GM12878 (cell line): ENCODE results near the gene GLI1. TPM values are rescaled to one million over a fixed set of nuclear protein-coding genes. Genes with fewer than 3 reads are reported as not detected.

Experiments used
- ATAC-seq: fragments of 200-7000 bp; cut with Tn5 transposase; 3 replicates; pipeline ENCODE4 v1.9.1; 2020; ENCODE audit warnings: mild to moderate bottlenecking, moderate library complexity
- BruUV-seq: library from RNA; stranded (reverse); fragments of 400-500 nt; replicated peaks from 2 replicates; lab custom pipeline; 2021; lab: Mats Ljungman, UMichigan
- CTCF ChIA-PET: fragments of 300-600 bp; sonication (Branson Sonifier 250); formaldehyde crosslinking; extraction: SDS; loops from one replicate; lab custom pipeline; 2021; ENCODE audit warnings: inconsistent platforms; lab: Yijun Ruan, JAX
- POLR2A ChIA-PET: fragments of 350-600 bp; formaldehyde crosslinking; extraction: SDS; loops from one replicate; lab custom pipeline; 2021; ENCODE audit warnings: inconsistent platforms; lab: Charles Lee
- RAD21 ChIA-PET: fragments of 300-600 bp; sonication (Branson Sonifier 250); formaldehyde crosslinking; loops from one replicate; lab custom pipeline; 2023; ENCODE audit warnings: antibody characterized with exemption; ENCODE audit not compliant: unreplicated experiment; lab: Charles Lee
- SMC1A ChIA-PET: fragments of 300-600 bp; sonication (Branson Sonifier 250); formaldehyde crosslinking; loops from one replicate; lab custom pipeline; 2023; ENCODE audit not compliant: unreplicated experiment, uncharacterized antibody; lab: Charles Lee
- DNase-seq: peaks from one replicate; pipeline ENCODE4 v3.0.0-alpha.2; 2011; ENCODE audit warnings: low read depth, low spot score
- FAIRE-seq: peaks from 3 replicates; lab custom pipeline; 2011; peaks lifted over from hg19 to GRCh38; lab: Jason Lieb, UNC
- H2AFZ ChIP-seq: 2 replicates; pipeline ENCODE4 v1.6.0; 2011; ENCODE audit warnings: low read depth, low read length, control low read depth; ENCODE audit not compliant: control insufficient read depth
- H3K27ac ChIP-seq: 2 replicates; pipeline ENCODE4 v1.5.1; 2011; ENCODE audit warnings: control low read depth; ENCODE audit not compliant: control insufficient read depth, insufficient read depth
- H3K27me3 ChIP-seq, 2 experiments: replicated peaks in 1 of 2; 2 replicates each; pipeline versions ENCODE4 v1.6.0 to v1.6.1; 2011; ENCODE audit warnings: low read length in 1 of 2; ENCODE audit not compliant: control insufficient read depth in 2 of 2, insufficient read depth in 2 of 2
- H3K36me3 ChIP-seq, 2 experiments: 2 replicates each; pipeline ENCODE4 v1.5.1; 2011; ENCODE audit warnings: low read length in 1 of 2; ENCODE audit not compliant: control insufficient read depth in 2 of 2, insufficient read depth in 2 of 2
- H3K4me1 ChIP-seq: 2 replicates; pipeline ENCODE4 v1.6.1; 2011; ENCODE audit warnings: mild to moderate bottlenecking, low read length, moderate library complexity, mixed read lengths; ENCODE audit not compliant: control insufficient read depth, insufficient read depth
- H3K4me2 ChIP-seq: 2 replicates; pipeline ENCODE4 v1.6.0; 2011; ENCODE audit warnings: control low read depth; ENCODE audit not compliant: control insufficient read depth, insufficient read depth
- H3K4me3 ChIP-seq: fragments of 200-600 bp; sonication (generic); 2 replicates; pipeline ENCODE4 v1.5.1; 2016
- H3K79me2 ChIP-seq: 2 replicates; pipeline ENCODE4 v1.6.0; 2011; ENCODE audit warnings: low read length; ENCODE audit not compliant: control insufficient read depth, insufficient read depth
- H3K9ac ChIP-seq: 2 replicates; pipeline ENCODE4 v1.8.0; 2011; ENCODE audit warnings: low read length, control low read depth, mixed read lengths; ENCODE audit not compliant: control insufficient read depth, insufficient read depth
- H3K9me3 ChIP-seq: replicated peaks from 3 replicates; pipeline ENCODE4 v1.5.1; 2011; ENCODE audit warnings: mild to moderate bottlenecking, low read length; ENCODE audit not compliant: control insufficient read depth, insufficient read depth
- H4K20me1 ChIP-seq: 2 replicates; pipeline ENCODE4 v1.6.0; 2011; ENCODE audit not compliant: control insufficient read depth, insufficient read depth
- HSF1 ChIP-seq: fragments of 150-350 bp; IDR thresholded peaks from 2 replicates; pipeline ENCODE4 v1.6.1; 2014; ENCODE audit warnings: mild to moderate bottlenecking, low read depth, low read length
- JUNB ChIP-seq: IDR thresholded peaks from 2 replicates; pipeline ENCODE4 v1.6.1; 2016; ENCODE audit warnings: antibody characterized with exemption, mild to moderate bottlenecking
- KDM1A ChIP-seq: fragments of 200-600 bp; sonication (generic); IDR thresholded peaks from 2 replicates; pipeline ENCODE4 v1.6.1; 2016; ENCODE audit warnings: borderline replicate concordance
- POLR2AphosphoS5 ChIP-seq: IDR thresholded peaks from 2 replicates; pipeline ENCODE4 v1.6.1; 2011; ENCODE audit warnings: mild to moderate bottlenecking, low read length, inconsistent platforms
- RB1 ChIP-seq: fragments of 450-650 bp; formaldehyde crosslinking; IDR thresholded peaks from 2 replicates; pipeline ENCODE4 v1.6.1; 2017; ENCODE audit warnings: mild to moderate bottlenecking, borderline replicate concordance
- SPI1 ChIP-seq: IDR thresholded peaks from 2 replicates; pipeline ENCODE4 v1.6.1; 2011; ENCODE audit warnings: low read depth, mild to moderate bottlenecking, low read length, moderate library complexity, borderline replicate concordance; ENCODE audit not compliant: insufficient read depth
- TAF1 ChIP-seq: IDR thresholded peaks from 2 replicates; pipeline ENCODE4 v1.6.1; 2011; ENCODE audit warnings: mild to moderate bottlenecking, low read depth, low read length, borderline replicate concordance
- ZZZ3 ChIP-seq: IDR thresholded peaks from 2 replicates; pipeline ENCODE4 v1.6.1; 2011; ENCODE audit warnings: low read depth; ENCODE audit not compliant: control insufficient read depth, insufficient read length
- WGBS: methylation state at CpG from one replicate; pipeline ENCODE4 v1.1.6; 2016; ENCODE audit warnings: low lambda C conversion rate; ENCODE audit not compliant: insufficient replicate concordance, insufficient coverage; ENCODE audit errors: missing lambda C conversion rate; 5-methylcytosine and 5-hydroxymethylcytosine counted together
- in situ Hi-C: fragments of 300-500 bp; cut with MboI; formaldehyde crosslinking; loops from 9 replicates; pipeline ENCODE4 v1.14.3; 2018; ENCODE audit warnings: mixed read lengths
- intact Hi-C: fragments of 100-400 bp; cut with micrococcal nuclease; formaldehyde crosslinking; loops from one replicate; pipeline ENCODE4 v1.14.2; 2022; ENCODE audit not compliant: unreplicated experiment
- polyA plus RNA-seq, 11 experiments: library from polyadenylated mRNA; depleted of rRNA in 4 of 11; unstranded in 6 of 11; stranded (reverse) in 5 of 11; fragments of >200 nt; fragmentation: Nextera tagmentation in 4 of 11; fragmentation: Illumina TruSeq in 1 of 11; extraction: Ambion mirVana in 4 of 11; extraction: Trizol in 1 of 11; gene quantifications; 1 replicate in 1 of 11; 2 replicates in 10 of 11; pipeline versions ENCODE4 v1.2.1 to v1.2.3, GENCODE V29; 2011 to 2016; ENCODE audit warnings: inconsistent platforms in 2 of 11, missing spikeins in 2 of 11, low read depth in 1 of 11
- total RNA-seq, 4 experiments: library from RNA; depleted of rRNA in 3 of 4; stranded (reverse); fragments of >200 nt in 3 of 4; fragmentation: Illumina TruSeq in 1 of 4; extraction: Trizol in 1 of 4; gene quantifications; 2 replicates each; pipeline versions ENCODE4 v1.2.1 to v1.2.3, GENCODE V29; 2013 to 2021
- TF ChIP-seq, protein P1 (sequence below): fragments of 450-650 bp; IDR thresholded peaks from 2 replicates; pipeline ENCODE4 v1.6.1; 2014; ENCODE audit warnings: mild to moderate bottlenecking

The GLI1 gene
- total and polyA plus RNA-seq, 10 of the 15 experiments (the other 5 are each of a cell fraction or from before 2014, with no cell fraction given), result 0.27 to 1.2 (median 0.49) TPM

- TF ChIP-seq HSF1 (no peak), TAF1 (no peak), SPI1 (no peak)
These were observed 9.9 kb downstream of the GLI1 start (continued) for GRCh38 chr12:57469296-57470164.

- H3K9me3 ChIP-seq, result no peaks in the 10 kb centered on the region
- no peak overlapping the region for H2AFZ ChIP-seq
- TF ChIP-seq KDM1A, result no peak
- TF ChIP-seq POLR2AphosphoS5, result no peak
- TF ChIP-seq, protein P1, sequence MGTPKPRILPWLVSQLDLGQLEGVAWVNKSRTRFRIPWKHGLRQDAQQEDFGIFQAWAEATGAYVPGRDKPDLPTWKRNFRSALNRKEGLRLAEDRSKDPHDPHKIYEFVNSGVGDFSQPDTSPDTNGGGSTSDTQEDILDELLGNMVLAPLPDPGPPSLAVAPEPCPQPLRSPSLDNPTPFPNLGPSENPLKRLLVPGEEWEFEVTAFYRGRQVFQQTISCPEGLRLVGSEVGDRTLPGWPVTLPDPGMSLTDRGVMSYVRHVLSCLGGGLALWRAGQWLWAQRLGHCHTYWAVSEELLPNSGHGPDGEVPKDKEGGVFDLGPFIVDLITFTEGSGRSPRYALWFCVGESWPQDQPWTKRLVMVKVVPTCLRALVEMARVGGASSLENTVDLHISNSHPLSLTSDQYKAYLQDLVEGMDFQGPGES, result no peak
- no peak for TF ChIP-seq JUNB
- no peak for TF ChIP-seq RB1
- no peak for TF ChIP-seq ZZZ3
- TF ChIP-seq, all 136 proteins: peak for 0
- H3K27ac ChIP-seq, result no peak overlapping the region
- FAIRE-seq (no peak), ATAC-seq (no peak), DNase-seq (no peak)
- CTCF ChIA-PET, result interaction anchor here (1.5 to 2.0 kb wide), 4 partner anchors 10 to 17 kb away, joined by 3 to 6 read pairs (median 5); partner anchors contain the start of genes ARHGAP9, GLI1 and INHBE
- peaks cover 10% of the 10 kb centered on the region for H3K79me2 ChIP-seq
- intact Hi-C loops, result loop anchor here (10.0 kb wide), 1 partner anchor 284 kb away; the partner anchor contains the start of genes CDK4 and MARCHF9
- no peak overlapping the region for H3K4me3 ChIP-seq
- POLR2A ChIA-PET, result interaction anchor here (0.5 kb wide), 1 partner anchor 43 kb away, joined by 3 read pairs; no protein-coding TSS in a partner anchor
- no peaks in the 10 kb centered on the region for H4K20me1 ChIP-seq
- no peaks in the 10 kb centered on the region for H3K27me3 ChIP-seq
- peaks cover 1 to 33% of the 10 kb centered on the region in 2 experiments for H3K36me3 ChIP-seq
- BruUV-seq, result no TSS peak
- H3K4me1 ChIP-seq, result peaks cover 8% of the 10 kb centered on the region
- no peak overlapping the region for H3K4me2 ChIP-seq
- RAD21 ChIA-PET, result interaction anchor here (1.4 kb wide), 1 partner anchor 11 kb away, joined by 3 read pairs; no protein-coding TSS in a partner anchor
- no peak overlapping the region for H3K9ac ChIP-seq
- SMC1A ChIA-PET, result no interaction called here
- in situ Hi-C loops, result no loop called here
- over 99% methylated on average over 14 of the region's 14 CpGs for WGBS
These were observed 10.8 kb downstream of the GLI1 start for GRCh38 chr12:57470286-57470969.
